Anterior cingulate cortex (tissue), 58 donors: Measurements from ENCODE around the gene MDFI.

Experiments used
- DNase-seq, 58 donors: peaks; one replicate each; lab custom pipeline; 2025; lab: John Stamatoyannopoulos, UW

The MDFI gene

GRCh38 chr6:41697861-41698781 is 59.9 kb downstream of the MDFI start:
- DNase-seq = no peak

DNA sequence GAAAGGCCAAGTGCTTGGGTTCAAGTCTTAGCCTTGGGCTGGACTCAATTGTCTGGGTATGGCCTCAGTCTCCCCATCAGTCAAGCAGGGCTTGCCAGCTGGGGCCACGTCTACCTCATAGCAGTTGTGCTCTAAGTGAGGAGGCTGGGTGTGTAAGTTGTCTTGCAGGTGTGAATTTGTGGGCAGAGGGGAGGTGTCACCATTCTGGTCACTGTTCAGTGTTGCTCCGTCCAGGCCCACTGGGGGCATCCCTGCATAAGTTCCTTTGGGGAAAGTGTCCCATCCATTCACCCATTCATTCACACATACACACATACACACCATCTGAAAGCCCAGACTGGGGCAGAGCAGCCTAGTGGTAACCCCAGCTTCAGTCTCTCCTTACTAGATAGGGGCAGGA is 60.8 kb downstream of the MDFI start:
- no peak for DNase-seq

GRCh38 chr6:41700463-41701347 is 62.4 kb downstream of the MDFI start:
- DNase-seq = peak in 15 of 58 donors; percentile 18 to 59 (median 44)

DNA sequence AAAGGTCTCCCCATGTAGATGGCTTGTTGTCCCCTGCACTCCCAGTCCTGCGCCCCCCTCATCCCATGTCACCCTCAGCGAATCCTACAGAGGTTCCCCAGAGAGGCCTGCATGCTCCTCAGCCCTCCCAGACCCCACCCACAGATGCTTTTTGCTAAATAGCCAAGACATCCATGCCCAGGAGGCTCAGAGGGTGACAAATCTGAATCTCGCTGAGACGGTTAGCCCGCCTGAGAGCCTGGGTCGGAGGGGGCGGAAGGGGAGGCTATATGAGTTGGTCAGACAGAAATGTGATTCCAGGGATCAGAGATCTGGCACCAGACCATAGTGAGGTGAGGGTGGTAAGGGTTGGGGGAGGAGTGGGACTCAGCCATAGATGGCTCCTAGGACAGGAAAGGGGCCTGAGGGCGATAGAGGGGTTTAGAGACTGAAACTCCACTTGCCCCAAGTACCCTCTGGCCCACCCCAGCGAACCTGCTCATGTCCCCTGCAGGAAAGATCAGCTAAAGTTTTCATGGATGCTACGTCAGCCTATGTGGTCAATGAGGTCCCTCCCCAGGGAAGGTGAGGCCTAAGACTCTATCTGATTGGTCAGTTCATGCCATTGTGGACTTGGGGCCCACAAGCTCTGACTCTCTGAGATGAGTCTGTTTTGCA is 63.9 kb downstream of the MDFI start:
- DNase-seq = no peak

- no peak for DNase-seq
Observed at GRCh38 chr6:41702771-41703494, 64.7 kb downstream of the MDFI start.
